ENCODE results near the gene SCG3.

Gene SCG3

DNA sequence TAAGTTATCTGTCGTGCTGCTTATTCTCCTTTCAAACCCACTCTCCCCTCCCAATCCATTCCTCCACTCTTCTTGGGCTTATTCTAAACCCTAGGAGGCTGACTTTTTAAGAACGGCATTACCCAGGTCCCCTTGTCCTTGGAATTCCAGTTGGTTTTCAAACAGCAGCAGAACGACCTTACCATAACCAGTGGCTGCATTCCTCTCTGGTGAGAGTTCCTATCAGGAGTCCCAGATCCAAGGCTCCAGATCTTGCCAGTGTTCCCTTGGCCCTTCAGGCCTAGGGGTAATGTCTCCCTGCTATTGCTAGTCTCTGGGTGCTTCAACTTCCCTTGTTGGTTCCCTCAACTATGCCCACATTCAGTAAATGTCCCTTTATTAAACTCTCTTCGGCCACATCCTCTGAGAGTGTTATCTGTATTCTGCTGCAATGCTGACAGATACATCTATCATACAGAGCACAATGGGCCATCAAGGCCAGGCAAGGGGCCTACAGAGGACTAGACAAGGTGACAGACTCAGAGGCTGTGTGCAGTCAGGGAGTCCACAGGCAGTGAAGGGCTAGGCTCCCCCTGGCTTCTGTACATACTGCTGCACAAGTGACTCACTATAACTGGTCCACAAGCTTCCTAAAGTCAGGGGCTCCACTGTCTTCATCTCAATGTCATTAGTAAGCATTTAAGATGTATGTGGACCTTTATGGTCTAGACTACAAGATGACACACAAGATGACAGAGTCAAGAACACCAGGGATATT is 46.0 kb downstream of the SCG3 start:
- DNase-seq (ENCODE audit: low read depth), result peak; percentile 75

- DNase-seq (ENCODE audit: low read depth), result peak; percentile 37
These were observed 50.4 kb downstream of the SCG3 start for GRCh38 chr15:51731549-51732267.

GRCh38 chr15:51732646-51733045 is 51.3 kb downstream of the SCG3 start:
- DNase-seq (ENCODE audit: low read depth), result no peak

DNA sequence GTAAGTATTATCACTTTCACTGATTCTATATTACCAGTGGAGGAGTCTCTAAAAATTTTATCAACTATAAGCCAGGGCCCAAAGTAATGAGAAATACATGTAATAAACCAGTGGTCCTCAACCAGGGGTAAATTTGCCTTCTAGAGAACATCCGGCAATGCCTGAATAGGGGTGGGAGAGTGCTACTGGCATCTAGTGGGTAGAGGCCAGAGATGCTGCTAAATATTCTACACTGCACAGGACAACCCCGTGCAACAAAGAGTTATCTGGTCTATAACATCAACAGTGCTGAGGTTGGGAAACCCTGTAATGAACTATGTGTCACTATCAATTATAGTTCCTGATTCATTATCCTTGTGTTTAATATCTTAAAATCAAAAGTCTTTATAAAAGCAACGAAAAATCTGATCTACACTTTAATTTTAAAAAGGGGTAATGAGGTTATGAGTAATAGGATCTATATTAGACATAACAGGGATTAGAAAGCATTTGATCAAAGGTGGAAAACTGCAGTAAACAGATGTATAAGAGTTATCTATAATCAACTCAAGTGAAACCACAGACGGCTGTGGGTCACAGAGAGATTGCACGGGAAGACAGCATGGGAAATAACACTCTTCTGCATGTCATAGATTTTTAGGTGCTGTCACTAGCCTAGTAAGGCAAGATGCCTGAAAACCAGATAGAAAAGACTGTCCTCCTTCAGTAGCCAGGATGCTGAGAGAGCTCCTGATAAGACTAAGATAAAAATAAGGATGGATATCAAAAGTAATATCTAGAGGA is 54.1 kb downstream of the SCG3 start:
- DNase-seq (ENCODE audit: low read depth), result peak; percentile 3

- DNase-seq (ENCODE audit: low read depth), result no peak
These were observed 54.8 kb downstream of the SCG3 start for GRCh38 chr15:51736069-51736468.

DNA sequence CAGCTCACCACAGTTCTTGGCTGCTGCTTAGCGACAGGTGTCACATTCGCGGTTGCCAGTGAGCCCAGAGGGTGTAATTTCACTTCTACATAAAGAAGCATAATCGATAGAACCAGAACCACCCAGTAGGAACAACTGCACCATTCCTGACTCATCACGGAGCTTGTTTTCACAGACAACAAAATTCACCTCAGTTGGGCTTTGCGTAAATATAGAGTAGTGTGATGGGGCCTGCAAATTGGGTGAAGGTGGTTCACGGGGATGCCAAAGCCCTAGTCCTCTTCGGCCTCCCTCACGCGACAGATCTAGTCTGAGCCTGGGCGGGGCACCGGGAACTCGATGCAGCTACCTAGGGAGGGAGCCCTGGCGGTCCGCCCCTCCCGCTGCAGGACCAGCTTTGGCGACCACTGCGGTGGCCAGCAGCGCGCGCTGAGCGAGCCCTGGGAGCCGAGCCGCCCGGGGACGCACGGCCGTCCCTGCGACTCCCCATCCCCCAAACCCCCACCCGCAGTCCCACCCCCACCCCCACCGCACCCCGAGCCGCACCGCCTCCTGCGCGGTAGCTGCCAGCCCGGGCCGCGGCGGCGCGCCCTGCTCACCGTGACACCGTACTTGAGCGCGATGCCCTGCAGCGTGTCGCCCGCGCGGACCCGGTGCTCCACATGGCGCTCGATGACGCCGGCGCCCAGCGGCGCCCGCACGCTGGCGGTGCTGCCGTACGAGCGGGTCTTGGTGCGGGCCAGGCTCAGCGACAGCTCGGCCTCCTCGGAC is 55.6 kb downstream of the SCG3 start:
- DNase-seq (ENCODE audit: low read depth), result peak; percentile 55

DNA sequence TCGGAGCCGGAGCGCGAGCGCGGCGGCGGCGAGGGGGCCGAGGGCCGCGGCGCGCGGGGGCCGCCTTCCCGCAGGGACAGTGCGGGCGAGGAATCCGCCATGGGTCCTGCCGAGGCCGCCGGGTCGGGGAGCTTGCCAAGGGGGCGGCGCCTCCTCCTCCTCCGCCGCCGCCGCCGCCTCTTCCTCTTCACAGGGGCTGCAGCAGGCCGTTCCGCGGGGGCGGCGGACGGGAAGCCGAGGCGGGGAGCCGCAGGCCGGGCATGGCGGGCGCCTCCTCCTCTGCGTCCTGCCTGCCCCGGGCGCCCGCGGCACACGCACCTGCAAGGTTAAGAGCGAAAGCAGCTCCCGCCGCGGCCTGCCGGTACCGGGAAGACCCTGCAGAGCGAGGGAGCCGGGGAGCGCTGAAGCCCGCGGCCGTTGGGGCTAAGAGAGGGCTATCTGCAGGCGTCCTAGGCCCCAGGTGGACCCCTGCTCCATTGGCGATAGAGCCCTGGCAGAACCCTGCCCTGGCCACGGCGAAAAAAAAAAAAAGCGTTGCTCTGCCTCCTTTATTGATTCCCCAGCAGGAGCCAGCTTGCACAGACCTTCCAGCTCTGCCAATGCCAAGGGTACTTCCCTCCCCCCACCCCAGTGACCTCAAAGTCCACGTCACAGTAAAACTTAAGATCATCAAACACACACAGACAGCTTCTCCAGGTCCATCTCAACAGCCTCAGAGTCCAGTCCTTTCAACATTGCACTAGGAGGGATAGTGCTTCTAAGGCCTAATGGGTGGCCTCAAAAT is 56.4 kb downstream of the SCG3 start, which contains the start of gene LYSMD2:
LYSMD2 (minus strand) TSS at position 134 of the 784 bp plus-strand sequence; CDS start at position 101, 33 bp downstream.
- DNase-seq (ENCODE audit: low read depth), result peak; percentile 72

GRCh38 chr15:51738553-51738952 is 57.2 kb downstream of the SCG3 start:
- DNase-seq (ENCODE audit: low read depth), result no peak

DNA sequence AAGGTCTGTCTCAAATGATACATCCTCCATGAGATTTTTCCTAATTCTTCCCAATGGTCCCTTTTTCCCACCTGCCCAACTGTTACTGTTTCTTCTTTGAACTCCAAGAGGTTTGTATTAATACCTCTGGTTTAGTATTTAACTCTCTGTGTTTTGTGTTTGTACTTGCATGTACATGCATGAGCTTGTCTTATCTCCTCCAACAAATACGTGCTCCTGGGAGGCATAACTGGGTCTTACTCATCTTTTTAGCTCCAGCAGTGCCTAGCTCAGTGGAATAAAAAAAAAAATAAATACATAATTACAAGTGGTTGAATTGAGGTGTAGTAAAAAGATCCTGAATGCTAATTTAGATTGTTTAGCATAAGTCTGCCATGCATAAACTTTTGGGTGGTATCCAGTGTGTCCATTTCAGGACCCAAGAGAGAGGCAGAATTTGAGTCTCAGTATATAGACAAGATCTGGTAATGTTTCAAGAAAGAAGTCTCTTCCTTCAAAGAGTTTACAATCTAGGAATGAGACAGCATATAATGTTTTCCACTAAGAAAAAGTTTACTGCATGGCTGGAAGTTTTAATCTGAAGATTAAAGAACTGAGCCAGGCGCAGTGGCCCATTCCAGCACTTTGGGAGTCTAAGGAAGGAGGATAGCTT is 57.9 kb downstream of the SCG3 start:
- DNase-seq (ENCODE audit: low read depth), result no peak

GRCh38 chr15:51749307-51749706 is 68.0 kb downstream of the SCG3 start:
- DNase-seq (ENCODE audit: low read depth), result no peak

DNA sequence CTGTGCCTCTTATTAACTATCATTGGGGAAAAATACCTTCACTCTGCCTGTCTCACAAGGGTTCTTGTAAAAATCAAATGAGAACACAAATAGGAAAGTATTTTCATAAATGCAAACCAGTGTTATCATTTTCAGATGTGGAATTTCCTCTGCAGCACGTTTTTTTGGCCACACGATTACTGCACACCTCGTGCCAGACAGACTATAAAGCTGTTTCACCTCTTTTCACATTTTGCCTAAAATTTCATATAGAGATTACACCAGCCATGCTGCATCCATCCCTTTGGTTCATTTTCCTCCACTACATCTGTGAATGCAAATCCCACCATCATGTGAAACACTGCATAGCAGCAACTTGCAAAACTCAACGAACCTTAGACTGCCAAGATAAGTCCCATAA is 68.9 kb downstream of the SCG3 start:
- no peak for DNase-seq (ENCODE audit: low read depth)

DNA sequence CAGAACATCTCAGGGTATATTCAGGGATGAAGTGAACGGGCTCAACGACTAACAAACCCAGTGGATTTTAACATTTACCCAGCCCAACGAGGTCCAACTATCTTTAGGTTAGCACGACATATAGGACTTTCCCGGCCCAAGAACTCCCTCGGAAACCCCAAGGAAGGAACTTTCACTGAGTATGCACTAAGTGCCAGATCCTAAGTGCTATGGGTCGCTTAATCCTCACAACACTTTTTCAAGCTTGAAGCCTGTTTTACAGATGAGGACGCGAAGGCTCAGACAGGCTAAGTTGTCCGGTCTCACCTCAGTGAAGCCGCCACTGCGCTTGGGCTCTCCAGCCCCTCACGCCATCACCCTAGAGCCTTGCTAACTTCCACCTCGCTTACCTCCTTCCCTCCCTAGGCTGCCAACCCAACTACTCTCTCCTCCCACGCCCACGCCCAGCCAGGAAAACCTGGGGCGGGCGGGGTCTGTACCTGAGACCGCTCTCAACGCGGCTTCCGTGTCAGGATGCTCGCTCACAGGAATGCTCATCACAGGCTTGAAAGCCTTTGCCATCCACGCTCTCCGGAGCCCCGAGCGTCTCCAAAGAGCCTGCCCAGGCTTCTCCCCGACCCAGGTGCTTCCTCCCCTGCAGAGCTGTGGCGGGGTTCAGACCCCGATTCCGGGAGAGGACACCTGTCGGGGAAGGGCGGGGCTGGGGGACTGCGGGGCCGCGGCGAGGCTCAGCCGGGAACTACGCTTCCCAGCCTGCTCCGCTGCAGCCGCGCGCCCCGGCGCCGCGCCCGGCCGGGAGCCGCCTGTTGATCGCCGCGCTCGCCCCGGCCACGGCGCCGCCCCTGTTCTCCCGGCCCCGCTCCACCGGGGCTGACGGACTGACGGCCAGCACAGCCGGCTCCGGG is 69.7 kb downstream of the SCG3 start, which contains the start of gene TMOD2:
TMOD2 (plus strand) TSS at position 806 of the 905 bp plus-strand sequence. CDS start 14,845 bp downstream, outside the sequence.
- DNase-seq (ENCODE audit: low read depth), result peak; percentile 37

DNA sequence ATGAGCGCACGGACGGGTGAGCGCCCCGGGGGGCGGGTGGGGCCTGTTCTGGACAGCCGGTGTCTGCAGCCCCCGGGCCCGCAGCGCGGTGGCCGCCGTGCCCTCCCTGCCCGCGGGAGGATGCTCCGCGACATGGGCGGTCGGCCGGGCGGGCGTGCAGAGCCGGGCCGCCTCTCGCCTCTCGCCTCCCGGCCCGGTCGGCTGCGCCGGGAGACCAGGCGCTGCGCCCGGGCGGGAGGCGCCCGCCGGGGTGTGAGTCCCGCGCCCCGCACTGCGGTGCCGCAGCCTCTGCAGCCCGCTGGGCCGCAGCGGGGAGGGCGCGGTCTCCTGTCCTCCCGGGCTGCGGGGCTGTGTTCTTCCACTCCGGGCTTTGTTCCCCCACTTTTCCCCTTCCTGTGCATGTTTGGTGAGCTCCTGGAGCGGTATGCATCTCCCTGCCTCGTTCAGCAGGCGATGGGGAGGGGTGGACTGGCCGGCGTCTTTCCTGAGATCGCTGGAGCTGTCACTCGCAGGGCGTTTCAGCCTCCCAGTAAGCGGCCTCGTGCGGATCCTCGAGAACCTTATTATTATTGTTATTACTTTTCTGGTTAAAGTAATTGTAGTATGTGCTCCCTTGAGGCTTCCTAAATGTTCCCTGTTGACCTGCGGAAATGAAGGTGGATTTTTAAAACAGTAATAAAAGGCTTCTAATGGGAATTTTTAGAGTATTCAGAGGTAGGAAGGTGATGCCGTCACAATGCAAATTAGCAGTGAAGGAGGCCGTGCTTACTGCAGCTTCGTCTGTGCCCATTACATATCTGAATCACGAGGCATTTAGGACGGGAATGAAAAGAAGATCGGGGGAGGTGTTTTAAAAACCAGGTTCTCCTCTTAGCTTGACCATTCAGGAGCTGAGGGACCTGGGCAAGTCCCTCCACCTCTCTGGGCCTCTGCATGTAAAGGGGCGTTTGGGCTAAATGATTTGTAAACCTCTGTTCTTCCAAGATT is 70.7 kb downstream of the SCG3 start:
- DNase-seq (ENCODE audit: low read depth), result peak; percentile 41

DNA sequence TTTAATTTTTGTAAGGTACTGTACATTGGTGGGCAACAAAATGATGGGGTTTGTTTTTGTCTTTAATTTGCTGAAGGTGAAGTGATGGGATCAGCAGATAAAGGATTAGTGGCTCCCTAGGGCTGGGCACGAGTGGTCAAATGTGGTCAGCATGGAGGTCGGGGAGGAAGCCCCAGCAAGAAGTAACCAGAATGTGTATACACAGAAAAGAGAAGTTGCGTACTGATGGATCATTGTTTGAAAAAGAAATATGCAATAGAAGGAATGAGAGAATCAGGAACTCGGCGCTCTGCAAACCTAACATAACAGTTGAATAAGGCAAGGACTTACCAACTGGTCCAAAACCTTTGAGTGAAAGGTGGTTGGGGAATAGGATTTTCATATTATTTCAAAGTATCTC is 71.6 kb downstream of the SCG3 start:
- no peak for DNase-seq (ENCODE audit: low read depth)

DNA sequence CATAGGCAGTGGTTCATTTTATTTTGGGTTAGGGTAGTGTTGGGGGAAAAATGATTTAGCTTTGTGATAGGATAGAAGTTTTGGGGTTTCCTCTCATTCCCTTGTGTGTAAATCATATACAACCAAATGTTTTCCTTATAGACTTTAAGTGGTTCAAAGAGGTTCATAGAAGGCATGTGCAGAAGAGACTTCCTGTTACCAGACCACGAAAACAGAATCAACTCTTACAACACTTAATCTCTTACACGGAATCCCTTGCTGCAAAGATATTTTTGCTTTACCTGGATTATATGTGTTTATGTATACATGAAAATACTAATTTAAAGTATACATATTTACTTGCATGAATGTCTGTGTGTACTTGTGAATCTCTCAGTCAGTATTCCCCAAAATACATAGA is 73.0 kb downstream of the SCG3 start:
- DNase-seq (ENCODE audit: low read depth), result no peak

DNA sequence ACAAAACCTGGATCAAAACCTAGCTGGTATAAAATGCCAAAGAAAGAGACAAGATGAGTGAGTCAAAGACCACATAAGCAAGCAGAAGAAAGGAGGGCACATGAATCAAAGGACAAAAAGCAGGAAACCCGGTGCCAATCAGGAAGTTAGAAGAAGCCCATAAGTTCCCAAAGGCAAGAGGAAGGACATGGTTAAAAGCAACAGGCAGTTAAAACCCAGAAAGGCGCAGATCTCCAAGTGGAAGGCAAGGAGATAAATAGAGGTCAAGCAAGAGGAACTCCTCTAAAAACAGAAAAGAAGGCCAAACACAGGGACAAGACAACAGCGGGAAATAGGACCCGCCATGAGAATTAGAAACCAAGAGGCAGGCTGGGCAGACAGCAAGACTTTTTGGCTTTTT is 74.5 kb downstream of the SCG3 start:
- DNase-seq (ENCODE audit: low read depth), result no peak

DNA sequence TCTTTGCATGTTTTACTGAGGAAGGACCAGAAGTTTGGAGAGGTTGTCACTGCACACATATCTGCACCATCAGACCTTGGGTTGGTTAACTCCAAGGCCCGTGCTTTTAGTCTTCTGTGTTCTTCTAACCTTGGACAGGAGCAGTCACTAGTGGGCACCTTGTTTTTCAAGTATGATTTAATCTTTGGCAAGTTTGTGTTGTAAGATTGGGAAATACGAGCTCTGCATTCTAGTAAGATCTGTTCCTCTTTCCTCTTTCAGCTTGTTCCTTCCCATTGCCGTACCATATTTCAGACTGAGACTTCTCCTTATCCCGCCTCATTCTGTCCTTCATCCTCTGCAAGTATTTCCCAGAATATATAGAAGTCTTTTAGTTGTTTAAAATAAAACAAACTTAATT is 75.2 kb downstream of the SCG3 start:
- no peak for DNase-seq (ENCODE audit: low read depth)

- no peak for DNase-seq (ENCODE audit: low read depth)
These were observed 76.1 kb downstream of the SCG3 start for GRCh38 chr15:51757450-51757849.

Data from ELR (cell line).